HG03432 (cell line): Measurements from ENCODE around the gene MTIF2.
"Not testable (repeated sequence)": the region's sequence is repeated elsewhere in the genome, so short reads cannot be mapped to it uniquely, and the experiment has no call there.

Experiments used
- ATAC-seq: cut with Tn5 transposase; IDR thresholded peaks from one replicate; pipeline ENCODE4 v1.9.1; 2021; ENCODE audit warnings: mild to moderate bottlenecking, moderate library complexity; ENCODE audit not compliant: unreplicated experiment

The MTIF2 gene

DNA sequence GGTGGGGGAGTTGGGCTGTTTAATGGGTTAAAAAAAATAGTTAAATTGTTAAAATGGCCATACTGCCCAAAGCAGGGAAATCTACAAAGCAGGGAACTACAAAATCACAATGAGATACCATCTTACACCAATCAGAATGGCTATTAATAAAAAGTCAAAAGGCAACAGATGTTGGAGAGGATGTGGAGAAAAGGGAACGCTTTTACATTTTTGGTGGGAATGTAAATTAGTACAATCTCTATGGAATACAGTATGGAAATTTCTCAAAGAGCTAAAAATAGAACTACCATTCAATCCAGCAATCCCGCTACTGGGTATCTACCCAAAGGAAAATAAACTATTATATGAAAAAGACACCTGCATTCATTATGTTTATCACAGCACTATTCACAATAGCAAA, 64.1 kb downstream of the MTIF2 start:
- no peak for ATAC-seq

DNA sequence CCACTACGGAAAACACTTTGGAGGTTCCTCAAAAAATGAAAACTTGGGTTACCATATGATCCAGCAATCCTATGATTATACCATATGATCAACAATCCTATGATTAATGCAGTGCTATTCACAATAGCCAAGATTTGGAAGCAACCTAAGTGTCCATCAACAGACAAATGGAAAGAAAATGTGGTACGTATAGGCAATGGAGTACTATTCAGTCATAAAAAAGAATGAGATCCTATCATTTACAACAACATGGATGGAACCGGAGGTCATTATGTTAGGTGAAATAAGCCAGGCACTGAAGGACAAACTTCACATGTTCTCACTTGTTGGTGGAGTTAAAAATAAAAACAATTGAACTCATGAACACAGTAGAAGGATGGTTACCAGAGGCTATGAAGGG, 64.5 kb downstream of the MTIF2 start:
- ATAC-seq, result no peak

DNA sequence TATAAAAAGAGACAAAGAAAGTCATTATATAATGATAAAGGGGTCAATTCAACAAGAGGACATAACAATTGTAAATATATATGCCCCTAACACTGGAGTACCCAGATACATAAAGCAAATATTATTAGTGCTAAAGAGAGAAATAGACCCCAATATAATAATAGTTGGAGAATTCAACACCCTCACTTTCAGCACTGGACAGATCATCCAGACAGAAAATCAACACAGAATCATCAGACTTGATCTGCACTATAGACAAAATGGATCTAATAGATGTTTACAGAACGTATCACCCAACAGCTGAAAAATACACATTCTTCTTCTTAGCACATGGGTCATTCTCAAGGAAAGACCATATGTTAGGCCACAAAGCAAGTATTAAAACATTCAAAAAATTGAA, 68.6 kb downstream of the MTIF2 start:
- ATAC-seq, result no peak

DNA sequence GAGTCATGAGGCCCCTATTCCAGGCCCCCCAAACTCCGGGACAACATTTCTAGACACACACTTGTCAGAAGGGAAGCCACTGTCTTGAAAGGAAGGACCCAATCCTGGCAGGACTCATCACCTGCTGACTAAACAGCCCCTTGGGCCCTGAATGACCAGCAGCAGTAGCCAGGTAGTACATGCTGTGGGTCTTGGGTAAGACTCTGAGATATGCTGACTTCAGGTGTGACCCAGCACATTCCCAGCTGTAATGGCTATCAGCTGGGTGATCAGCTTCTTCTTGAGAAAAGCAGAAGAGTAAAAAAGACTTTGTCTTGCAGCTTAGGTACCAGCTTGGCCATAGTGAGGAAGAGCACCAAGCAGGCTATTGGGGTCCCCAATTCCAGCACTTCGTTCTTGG, 72.5 kb downstream of the MTIF2 start:
- no peak for ATAC-seq

DNA sequence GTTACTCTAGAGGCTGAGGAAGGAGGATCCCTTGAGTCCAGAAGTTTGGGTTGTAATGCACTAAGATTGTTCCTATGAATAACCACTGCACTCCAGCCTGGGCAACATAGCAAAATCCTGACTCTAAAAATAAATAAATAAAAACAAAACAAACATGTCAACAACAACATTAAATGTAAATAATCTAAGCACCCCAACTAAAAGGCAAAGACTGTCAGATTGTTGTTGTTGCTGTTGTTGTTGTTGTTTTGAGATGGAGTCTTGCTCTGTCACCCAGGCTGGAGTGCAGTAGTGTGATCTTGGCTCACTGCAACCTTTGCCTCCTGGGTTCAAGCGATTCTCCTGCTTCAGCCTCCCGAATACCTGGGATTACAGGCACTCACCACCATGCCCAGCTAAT, 77.1 kb downstream of the MTIF2 start:
- not testable (repeated sequence) for ATAC-seq

DNA sequence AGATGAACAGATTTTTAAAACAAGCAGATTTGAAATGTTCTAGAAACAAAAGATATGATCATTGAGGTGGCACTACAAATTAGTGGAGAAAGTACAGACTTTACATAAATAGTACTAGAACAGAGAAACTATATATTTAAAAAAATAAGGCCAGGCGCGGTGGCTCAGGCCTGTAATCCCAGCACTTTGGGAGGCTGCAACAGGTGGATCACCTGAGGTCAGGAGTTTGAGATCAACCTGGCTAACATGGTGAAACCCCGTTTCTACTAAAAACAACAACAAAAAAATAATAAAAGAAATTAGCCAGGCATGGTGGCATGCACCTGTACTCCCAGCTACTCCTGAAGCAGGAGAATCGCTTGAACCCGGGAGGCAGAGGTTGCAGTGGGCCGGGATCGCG, 82.2 kb downstream of the MTIF2 start:
- not testable (repeated sequence) for ATAC-seq
